Measurements from ENCODE around the gene CACNA1S.

DNA sequence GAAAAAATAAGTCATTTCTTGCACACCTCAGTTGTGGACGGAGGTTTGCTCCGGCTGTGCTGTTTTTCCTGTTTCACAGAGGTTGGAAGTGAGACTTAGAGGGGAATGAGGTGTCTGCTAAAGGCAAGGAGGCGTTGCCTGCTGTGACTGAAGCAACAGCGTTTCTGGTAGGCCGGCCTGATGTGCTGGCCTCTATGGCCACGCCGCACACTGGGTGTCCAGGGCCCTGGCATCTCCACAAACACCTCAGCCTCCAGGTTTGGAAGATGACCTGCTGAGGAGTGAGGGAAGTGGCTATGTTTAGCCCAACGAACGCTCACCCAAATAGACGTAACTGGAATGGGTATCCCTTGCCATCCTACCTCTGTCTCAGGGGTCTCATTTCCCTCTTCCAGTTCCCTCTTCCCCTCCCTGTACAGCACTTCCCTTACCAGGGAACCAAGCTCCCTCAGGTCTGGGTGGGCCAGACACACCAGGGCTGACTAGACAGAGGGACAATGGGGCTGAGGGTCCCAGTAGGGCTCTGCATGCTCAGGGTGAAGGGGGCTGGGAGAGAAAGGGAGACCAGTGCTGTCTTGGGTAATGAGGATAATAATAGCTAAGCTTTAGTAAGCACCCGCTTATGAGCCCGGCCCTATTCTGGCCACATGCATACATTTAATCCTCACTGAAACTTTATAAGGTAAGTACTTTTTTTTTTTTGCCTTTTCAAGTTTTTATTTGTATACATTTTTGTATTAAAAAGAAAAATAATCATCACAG lies 11.9 kb downstream of the CACNA1S start:
- TF ChIP-seq EZH2 (IDR thresholded peaks at IDR 0.05; ENCODE audit: insufficient read depth, poor library complexity, severe bottlenecking) (no peak), EZH2phosphoT487 (IDR thresholded peaks at IDR 0.05; ENCODE audit: insufficient read depth, low read depth) (no peak)

All from GM23248 (cell line).